ENCODE data around the gene FABP7. TPM values are rescaled to one million over a fixed set of nuclear protein-coding genes. Genes with fewer than 3 reads are reported as not detected.

FABP7 gene
- total and polyA plus RNA-seq, 4 donors, result not detected

GRCh38 chr6:122778985-122779661 is 393 bp upstream of the FABP7 start:
- H3K9me3 ChIP-seq (ENCODE audit: control insufficient read depth in 4 of 4, low read length in 3 of 4), result no peaks in the 10 kb centered on the region
- WGBS, result 76% methylated on average over 13 of the region's 13 CpGs
- no peak overlapping the region for H3K9ac ChIP-seq (ENCODE audit: low read depth in 1 of 2, low read length in 2 of 2)
- H3K36me3 ChIP-seq (ENCODE audit: control insufficient read depth in 4 of 4, insufficient read depth in 3 of 4, low read depth in 1 of 4, low read length in 3 of 4), result no peaks in the 10 kb centered on the region
- no peaks in the 10 kb centered on the region for H3K27me3 ChIP-seq (ENCODE audit: control insufficient read depth in 4 of 4, insufficient read depth in 4 of 4, low read length in 3 of 4)
- H3K4me1 ChIP-seq (ENCODE audit: control insufficient read depth in 4 of 4, insufficient read depth in 4 of 4, low read length in 3 of 4), result no peaks in the 10 kb centered on the region
- H3K4me3 ChIP-seq (ENCODE audit: low read depth in 1 of 3, low read length in 3 of 3), result no peak overlapping the region
- no peak for DNase-seq (ENCODE audit: low spot score)
- no peak for TF ChIP-seq ATF3 (IDR thresholded peaks at IDR 0.05)
- TF ChIP-seq RAD21 (IDR thresholded peaks at IDR 0.05), result no peak
- no peak for TF ChIP-seq REST (IDR thresholded peaks at IDR 0.05)
- no peak for TF ChIP-seq EGR1 (IDR thresholded peaks at IDR 0.05; ENCODE audit: low read depth in 2 of 2)
- no peak for TF ChIP-seq MAX (IDR thresholded peaks at IDR 0.05)
- no peak for TF ChIP-seq ZBTB33 (IDR thresholded peaks at IDR 0.05)
- TF ChIP-seq NR2F2 (IDR thresholded peaks at IDR 0.05), result no peak
- TF ChIP-seq SP1 (IDR thresholded peaks at IDR 0.05), result no peak
- TF ChIP-seq CTCF (IDR thresholded peaks at IDR 0.05; ENCODE audit: low read depth, low read length, missing input control), result no peak
- TF ChIP-seq RXRA (IDR thresholded peaks at IDR 0.05), result no peak
- no peak for TF ChIP-seq HNF4G (IDR thresholded peaks at IDR 0.05)
- TF ChIP-seq YY1 (IDR thresholded peaks at IDR 0.05), result no peak
- no peak overlapping the region for H3K27ac ChIP-seq (ENCODE audit: low read depth in 1 of 2, low read length in 2 of 2)

- no peaks in the 10 kb centered on the region for H3K9me3 ChIP-seq (ENCODE audit: control insufficient read depth in 4 of 4, low read length in 3 of 4)
- no peak overlapping the region for H3K9ac ChIP-seq (ENCODE audit: low read depth in 1 of 2, low read length in 2 of 2)
- no peak overlapping the region for H3K27ac ChIP-seq (ENCODE audit: low read depth in 1 of 2, low read length in 2 of 2)
- no peaks in the 10 kb centered on the region for H3K4me1 ChIP-seq (ENCODE audit: control insufficient read depth in 4 of 4, insufficient read depth in 4 of 4, low read length in 3 of 4)
- 53% methylated on average over 5 of the region's 5 CpGs for WGBS
- H3K27me3 ChIP-seq (ENCODE audit: control insufficient read depth in 4 of 4, insufficient read depth in 4 of 4, low read length in 3 of 4), result no peaks in the 10 kb centered on the region
- H3K4me3 ChIP-seq (ENCODE audit: low read depth in 1 of 3, low read length in 3 of 3), result no peak overlapping the region
- DNase-seq (ENCODE audit: low spot score), result no peak
- H3K36me3 ChIP-seq (ENCODE audit: control insufficient read depth in 4 of 4, insufficient read depth in 3 of 4, low read depth in 1 of 4, low read length in 3 of 4), result no peaks in the 10 kb centered on the region
- TF ChIP-seq REST (IDR thresholded peaks at IDR 0.05) (no peak), CTCF (IDR thresholded peaks at IDR 0.05; ENCODE audit: low read depth, low read length, missing input control) (no peak), RXRA (IDR thresholded peaks at IDR 0.05) (no peak), YY1 (IDR thresholded peaks at IDR 0.05) (no peak), ATF3 (IDR thresholded peaks at IDR 0.05) (no peak), FOXA1 (IDR thresholded peaks at IDR 0.05) (no peak), HNF4A (conservative IDR thresholded peaks at IDR 0.05) (no peak), MAX (IDR thresholded peaks at IDR 0.05) (no peak)
Observed at GRCh38 chr6:122780114-122780513, 598 bp downstream of the FABP7 start.

Measured in liver (tissue), 9 donors.